ENCODE results near the gene TOX2.

GRCh38 chr20:43973671-43974450 lies 59.2 kb downstream of the TOX2 start:
- no peak for TF ChIP-seq RXRA (IDR thresholded peaks at IDR 0.05; ENCODE audit: insufficient read depth, low read depth, low read length)
- TF ChIP-seq SP1 (IDR thresholded peaks at IDR 0.05; ENCODE audit: low read depth, low read length) = no peak
- TF ChIP-seq SRF (IDR thresholded peaks at IDR 0.05; ENCODE audit: low read depth, low read length) = no peak
- no peak for TF ChIP-seq RNF2 (IDR thresholded peaks at IDR 0.05; ENCODE audit: borderline replicate concordance, low read depth, low read length, missing control alignments, poor library complexity, severe bottlenecking)
- TF ChIP-seq CTCF (IDR thresholded peaks at IDR 0.05; ENCODE audit: control extremely low read depth in 1 of 3, insufficient read depth in 1 of 3, low read depth in 1 of 3, low read length in 3 of 3) = no peak
- TF ChIP-seq EZH2 (IDR thresholded peaks at IDR 0.05; ENCODE audit: low read depth, low read length, severe bottlenecking) = no peak
- no peak for TF ChIP-seq TBP (IDR thresholded peaks at IDR 0.05; ENCODE audit: low read depth, low read length)
- TF ChIP-seq ATF3 (IDR thresholded peaks at IDR 0.05; ENCODE audit: insufficient read depth, low read depth, low read length) = no peak
- no peak for TF ChIP-seq ZNF274 (IDR thresholded peaks at IDR 0.05; ENCODE audit: borderline replicate concordance, extremely low read depth, low read length)
- TF ChIP-seq POLR2A (IDR thresholded peaks at IDR 0.05; ENCODE audit: control extremely low read depth in 1 of 2, low read depth in 2 of 2, low read length in 2 of 2) = no peak

Measured in H1 (cell line).